Retina (tissue), 1 donor: Measurements from ENCODE around the gene AKR1C8.
"Not testable (repeated sequence)": the region's sequence is repeated elsewhere in the genome, so short reads cannot be mapped to it uniquely, and the experiment has no call there.

ENCODE experiments used
- DNase-seq: peaks from one replicate; pipeline ENCODE4 v3.0.0-alpha.2; 2016

AKR1C8 gene

DNA sequence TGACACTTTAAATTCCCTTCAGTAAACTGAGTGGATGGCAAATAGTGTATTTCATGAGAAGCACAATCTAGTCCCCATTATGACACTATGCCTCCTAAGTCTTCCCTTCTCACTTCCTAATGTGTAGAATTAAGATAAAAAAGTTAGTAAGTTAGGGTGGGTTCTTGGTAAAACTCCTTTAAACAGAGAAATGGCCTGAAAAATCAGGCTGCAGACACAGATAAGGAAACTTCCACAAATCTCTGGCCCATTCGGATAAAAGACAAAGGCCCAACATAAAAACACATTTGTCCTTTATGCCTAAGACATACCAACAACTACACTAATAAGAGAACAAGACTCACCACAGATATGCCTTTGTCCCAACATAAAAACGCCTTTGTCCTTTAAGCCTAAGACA lies 21.5 kb downstream of the AKR1C8 start:
- no peak for DNase-seq

DNA sequence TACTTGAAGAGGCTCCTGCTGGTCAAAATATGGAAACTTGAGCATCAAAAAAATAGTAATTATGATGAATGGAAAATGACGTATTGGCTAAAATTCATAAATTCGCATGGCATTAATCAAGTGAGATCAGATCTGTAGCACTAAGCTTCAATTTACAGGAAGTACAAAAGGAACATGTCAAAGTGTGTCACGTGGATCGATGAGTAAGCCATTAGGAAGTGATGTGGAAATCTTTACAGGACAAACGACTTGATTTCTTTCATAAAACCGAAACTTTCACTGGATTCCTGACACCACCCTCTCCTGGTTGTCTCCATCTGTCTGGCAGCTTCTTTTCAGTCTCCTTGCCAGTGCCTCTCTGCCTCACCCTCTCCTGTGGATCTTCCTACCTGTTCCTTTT lies 25.8 kb downstream of the AKR1C8 start:
- no peak for DNase-seq

DNA sequence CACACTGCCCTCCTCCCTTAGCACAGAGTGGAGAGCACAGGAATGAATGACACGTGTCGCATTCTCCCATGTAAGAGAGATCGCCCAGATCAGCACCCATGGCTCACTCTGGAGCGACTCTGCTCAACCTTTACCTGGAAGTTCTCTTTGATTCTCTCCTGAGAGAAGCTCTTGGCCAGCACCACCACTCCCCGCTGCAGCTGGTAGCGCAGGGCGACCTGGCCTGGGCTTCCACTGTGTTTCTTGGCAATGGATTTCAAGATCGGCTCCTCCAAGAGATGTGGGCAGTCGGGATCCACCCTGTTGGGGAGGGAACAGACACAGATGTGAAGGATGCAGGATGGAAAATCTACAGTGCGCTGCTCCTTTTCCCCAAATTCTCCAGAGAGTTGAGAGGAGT lies 27.4 kb downstream of the AKR1C8 start:
- DNase-seq, result no peak

DNA sequence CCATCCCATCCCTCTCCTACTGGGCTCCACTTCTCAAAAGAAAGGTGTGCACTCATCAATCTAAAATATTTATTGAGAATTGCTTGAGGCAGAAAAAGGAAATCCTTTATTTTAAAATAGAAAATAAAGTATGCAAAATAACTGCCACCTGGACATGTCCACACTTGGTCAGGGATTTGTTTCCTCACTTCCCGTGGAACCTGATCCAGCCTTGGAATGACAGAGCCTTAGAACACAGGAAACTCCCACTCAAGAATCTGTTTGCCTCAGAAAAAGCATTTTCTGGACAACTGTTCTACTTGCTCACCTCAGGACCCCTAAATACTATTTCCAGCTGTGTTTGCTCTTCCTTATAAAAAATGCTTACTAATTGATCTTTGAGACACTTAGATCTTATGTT lies 29.0 kb downstream of the AKR1C8 start:
- DNase-seq, result no peak

DNA sequence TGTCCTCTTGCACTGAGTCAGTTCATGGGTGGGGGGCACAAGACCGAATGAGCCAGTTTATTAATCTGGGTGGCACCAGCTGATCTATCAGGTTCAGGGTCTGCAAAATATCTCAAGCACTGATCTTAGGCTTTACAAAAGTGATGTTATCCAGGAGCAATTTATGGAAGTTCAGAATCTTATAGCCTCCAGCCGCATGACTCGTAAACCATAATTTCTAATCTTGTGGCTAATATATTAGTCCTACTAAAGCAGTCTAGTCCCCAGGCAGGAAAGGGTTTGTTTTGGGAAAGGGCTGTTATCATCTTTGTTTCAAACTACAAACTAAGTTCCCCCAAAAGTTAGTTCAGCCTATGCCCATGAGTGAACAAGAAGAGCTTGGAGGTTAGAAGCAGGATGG lies 33.9 kb downstream of the AKR1C8 start:
- DNase-seq, result no peak

DNA sequence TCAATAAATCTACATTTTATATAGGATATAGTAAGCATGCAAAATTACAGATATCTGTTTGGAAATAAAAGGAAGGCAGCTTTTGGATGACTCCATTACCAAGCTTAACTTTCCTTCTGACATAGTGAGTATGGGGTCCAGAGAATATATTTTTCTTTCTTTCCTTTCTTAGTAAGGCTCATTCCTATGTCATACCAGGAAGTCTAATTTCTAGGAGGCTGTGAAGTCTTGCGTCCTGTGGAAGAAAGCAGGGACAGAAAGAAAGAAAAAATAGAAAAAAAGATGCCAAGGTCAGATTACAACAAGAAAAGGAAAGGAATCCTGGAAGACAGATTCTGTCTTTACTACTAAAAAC lies 36.3 kb downstream of the AKR1C8 start:
- no peak for DNase-seq

DNA sequence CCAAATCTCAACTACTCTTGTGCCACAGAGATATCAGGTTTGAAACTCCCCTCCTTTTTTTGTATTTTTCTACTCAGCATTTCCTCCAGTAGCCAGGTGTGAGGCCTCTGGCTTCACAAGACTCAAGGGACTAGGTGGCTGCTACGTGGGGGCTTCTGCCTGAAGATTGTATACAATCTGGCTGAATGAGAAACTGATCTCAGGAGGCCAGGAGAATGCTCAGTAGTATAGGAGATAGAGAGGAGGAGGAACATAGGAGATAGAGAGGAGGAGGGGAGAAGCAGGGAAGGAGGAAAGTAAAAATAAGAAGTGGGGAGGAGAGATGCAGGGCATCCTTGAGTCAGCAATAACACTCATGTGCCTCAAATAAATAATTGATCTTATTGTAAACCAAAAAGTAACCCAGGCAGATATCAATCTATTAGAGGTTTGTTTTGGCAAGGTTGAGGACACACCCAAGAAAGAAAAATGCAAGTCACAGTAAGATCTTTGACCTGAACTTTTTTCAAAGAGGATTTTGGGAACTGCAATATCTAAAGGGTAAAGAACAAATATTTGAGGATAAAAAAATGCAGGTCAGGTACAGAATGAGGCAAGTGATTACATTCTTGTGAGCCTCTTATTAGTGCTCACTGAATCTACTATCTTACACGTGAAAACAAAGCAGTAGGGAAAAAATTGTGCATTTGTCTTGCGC lies 36.8 kb downstream of the AKR1C8 start:
- no peak for DNase-seq

DNA sequence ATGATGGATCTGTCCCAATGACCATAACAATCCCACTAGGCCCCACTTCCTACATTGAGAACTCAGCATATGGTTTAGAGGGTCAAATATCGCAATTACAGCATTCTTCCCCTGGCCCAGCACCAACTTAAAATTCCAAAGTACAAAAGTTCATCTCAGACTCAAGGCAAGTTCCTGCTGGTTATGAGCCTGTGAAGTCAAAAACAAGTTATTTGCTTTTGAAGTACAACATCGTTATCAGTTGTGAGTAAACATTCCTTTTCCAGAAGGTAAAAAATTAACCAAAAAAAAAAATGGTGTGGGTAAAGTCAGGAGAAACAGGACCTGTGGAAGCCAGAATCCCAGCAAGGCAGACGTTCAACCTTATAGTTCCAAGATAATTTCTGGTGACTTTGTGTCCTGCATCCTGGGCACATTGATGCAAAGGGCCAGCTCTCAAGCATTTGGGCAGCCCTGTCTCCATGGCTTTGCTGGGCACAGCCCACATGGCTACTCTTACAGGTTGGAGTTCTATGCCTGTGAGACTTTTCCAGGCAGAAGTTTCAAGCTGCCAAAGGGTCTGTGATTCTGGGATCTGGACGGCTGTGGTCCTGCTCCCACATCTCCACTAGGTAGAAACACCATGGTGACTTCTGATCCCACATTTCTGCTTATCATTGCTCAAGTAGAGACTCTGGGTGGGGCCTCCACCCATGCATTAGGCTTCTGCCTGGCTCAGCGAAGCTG lies 37.5 kb downstream of the AKR1C8 start:
- DNase-seq, result no peak

DNA sequence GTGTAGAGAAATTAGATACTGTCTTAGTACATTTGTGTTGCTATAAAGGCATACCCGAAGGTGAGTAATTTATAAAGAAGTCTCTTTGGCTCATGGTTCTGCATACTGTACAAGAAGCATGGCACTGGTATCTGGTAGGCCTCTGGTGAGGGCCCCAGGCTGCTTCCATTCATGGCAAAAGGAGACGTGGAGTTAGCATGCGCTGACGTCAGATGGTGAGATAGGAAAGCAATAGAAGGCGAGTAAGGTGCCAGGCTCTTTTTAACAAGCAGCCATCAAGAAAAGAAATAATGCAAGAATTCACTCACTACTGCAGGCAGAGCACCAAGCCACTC lies 38.1 kb downstream of the AKR1C8 start:
- DNase-seq, result no peak

DNA sequence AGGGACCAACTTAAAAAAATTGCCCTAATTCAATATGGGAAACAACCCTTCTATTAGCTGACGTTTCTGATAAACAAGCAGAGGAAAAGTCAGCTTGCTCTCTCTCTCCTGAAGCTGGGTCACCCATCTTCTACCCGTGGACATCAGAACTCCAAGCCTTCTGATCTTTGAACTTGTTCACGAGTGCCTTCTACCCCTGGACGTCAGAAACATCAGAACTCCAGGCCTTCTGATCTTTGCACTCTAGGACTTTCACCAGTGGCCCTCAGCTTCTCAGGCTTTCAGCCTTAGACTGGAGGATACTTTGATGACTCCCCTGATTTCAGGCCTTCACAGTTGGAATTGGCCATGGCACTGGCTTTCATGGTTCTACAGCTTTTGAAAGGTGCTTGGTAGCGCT lies 41.8 kb downstream of the AKR1C8 start:
- DNase-seq, result no peak

DNA sequence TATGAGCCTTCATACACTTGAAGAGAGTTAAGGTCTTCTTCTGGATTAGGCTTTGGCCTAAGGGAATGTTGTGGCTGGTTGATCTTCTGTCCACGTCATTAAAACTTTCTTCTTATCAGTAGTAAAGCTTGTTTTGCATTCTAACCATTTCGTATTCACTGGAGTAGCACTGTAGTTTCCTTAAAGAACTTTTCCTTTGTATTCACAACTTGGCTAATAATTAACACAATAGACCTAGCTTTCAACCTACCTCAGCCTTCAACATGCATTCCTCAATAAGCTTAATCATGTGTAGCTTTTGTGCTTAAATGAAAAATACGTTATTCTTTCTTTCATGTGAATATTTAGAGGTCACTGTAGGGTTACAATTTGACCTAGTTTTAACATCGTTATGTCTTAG lies 42.8 kb downstream of the AKR1C8 start:
- DNase-seq, result peak; percentile 3

DNA sequence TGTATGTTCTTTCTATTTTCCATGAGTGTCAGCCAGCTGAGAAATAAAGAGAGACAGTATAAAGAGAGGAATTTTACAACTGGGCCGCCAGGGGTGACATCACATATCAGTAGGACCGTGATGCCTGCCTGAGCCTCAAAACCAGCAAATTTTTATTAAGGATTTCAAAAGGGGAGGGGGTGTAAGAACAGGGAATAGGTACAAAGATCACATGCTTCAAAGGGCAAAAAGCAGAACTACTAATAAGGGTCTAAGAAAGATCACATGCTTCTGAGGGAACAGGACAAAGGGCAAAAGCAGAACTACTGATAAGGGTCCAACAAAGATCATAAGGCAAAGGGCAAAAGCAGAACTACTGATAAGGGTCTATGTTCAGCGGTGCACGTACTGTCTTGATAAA lies 47.3 kb downstream of the AKR1C8 start:
- DNase-seq, result not testable (repeated sequence)

DNA sequence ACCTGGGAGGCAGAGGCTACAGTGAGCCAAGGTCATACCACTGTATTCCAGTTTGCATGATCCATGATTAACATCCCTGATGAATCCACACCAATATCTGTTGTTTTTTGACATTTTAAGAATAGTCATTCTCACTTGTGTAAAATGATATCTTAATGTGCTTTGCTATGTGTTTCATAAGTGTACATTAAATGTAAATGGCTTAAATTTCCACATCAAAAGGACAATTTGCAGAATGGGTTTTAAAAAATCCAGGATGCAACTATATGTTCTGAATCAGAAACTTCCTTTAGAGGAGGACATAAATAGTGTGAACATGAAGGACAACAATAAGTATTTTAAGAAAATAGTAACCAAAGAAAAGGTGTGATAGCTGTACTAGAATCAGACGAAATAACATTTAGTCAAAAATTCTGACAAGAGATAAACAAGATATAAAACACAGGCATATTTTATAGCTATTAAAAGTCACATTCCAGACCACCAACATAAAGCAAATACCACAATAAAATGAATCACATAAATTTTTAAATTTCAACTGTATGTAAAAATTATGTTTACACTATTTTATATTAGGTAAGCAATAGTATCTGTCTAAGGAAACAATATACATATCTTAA lies 48.4 kb downstream of the AKR1C8 start:
- DNase-seq, result no peak

DNA sequence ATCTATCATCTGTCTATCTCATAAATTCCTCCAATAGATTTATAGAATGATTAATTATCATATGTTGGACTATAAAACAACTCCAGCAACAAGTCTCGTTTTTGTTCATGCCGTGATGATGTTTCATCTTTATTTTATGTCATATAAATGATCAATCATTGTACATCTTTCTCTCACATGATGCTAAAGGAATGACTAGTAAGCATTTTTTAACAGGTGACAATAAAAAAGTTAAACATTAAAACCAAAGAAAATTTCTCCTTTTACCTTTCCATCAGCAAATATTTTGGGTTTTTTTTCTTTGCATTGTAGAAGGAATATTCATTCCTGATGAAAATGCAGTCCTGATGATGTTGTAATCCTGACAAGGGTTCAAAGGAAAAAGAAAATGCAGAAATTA lies 49.4 kb downstream of the AKR1C8 start:
- no peak for DNase-seq

DNA sequence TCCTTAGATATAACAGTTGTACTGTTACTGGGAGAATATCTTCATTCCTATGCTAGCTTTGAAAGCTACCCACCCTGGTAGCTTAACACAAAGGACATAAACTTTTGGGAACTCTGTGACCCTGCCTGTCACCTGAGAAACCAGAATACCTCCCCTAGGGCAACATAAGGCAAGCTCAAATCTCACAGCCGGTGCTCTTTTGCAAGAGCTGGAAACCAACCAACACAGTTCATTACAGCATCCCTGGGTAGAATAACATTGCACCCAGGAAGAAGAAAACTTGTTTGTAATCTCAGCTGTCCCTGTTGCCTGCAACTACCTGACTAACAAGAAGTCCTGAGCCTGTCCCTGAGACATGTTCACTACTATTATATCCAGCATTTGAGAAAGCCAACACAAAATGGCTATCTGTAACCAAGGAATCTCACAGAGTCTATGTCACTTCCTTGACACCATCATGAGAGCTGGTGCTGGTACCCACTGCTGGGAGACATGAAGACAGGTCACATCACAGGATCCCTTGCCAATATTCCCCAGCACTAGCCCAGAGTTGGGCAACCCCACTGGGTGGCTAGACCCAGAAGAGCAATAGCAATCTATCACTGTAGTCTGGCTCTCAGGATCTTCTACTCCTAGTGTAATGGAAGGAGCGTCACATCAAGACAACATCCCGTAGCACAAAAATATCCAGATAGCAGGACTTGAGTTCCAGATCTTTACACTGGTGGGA lies 59.5 kb downstream of the AKR1C8 start:
- no peak for DNase-seq

DNA sequence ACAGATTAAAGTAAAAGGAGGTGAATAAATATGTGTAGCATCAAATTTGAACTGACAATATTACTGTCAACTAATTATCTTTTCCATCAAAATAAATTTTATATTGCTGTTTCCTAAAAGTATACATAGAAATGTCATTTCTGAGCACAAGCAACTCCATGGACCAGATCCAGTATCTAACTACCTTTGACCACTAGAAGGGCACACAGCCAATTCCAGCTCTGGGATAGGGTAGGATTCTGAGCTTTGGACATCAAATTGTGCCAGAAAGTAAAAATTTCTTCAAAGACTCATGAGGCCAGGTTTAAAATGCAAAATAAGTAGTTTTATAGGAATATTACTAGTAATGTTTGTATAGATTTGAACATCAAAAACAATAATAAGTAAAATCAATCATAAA lies 61.1 kb downstream of the AKR1C8 start:
- no peak for DNase-seq

DNA sequence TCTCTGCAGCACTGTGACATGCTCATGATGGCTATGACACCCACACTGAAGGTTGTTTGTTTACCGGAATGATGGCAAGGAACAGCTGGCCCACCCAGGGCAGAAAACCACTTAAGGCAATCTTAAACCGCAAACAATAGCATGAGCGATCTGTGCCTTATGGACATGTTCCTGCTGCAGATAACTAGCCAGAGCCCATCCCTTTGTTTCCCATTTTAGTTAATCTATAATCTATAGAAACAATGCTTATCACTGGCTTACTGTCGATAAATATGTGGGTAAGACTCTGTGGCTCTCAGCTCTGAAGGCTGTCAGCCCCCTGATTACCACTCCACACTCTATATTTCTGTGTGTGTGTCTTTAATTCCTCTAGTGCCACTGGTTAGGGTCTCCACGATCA lies 65.0 kb downstream of the AKR1C8 start:
- not testable (repeated sequence) for DNase-seq

DNA sequence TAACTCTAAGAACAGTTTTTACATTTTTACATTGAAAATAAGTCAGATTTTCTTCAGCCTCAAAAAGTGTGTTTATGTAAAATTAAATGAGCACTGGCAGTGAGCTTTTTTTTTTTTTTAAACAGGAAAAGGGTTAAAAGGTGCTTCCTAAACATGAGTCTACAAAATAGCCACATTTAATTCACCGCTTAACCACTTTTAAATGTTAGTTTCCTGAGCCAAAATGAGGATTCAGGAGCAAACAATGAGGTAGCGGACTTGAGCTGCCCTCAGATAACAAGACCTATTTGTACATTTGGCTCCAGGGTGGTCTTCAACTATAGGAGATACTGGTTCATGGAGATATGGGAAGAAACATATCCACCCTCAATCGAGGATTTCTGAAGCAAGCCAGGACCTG lies 67.9 kb downstream of the AKR1C8 start:
- DNase-seq, result no peak

DNA sequence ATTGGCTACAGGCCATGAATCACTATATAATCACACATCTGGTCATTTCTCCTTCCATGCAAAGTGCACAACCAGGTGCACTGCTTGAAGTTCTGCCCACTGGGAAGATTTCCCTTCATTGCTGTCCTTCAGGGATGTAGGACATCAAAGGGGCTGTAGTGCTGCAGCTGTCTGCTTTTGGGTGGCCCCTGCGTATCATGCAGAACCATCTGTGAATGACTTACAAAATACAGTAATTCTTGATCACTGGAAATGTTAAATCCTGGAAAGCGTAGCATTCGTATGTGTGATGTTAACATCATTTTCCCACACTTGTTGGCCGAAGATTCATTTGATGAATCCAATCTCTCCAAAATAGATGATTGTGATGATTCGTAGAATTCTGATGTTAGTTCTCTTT lies 68.3 kb downstream of the AKR1C8 start:
- DNase-seq, result no peak

DNA sequence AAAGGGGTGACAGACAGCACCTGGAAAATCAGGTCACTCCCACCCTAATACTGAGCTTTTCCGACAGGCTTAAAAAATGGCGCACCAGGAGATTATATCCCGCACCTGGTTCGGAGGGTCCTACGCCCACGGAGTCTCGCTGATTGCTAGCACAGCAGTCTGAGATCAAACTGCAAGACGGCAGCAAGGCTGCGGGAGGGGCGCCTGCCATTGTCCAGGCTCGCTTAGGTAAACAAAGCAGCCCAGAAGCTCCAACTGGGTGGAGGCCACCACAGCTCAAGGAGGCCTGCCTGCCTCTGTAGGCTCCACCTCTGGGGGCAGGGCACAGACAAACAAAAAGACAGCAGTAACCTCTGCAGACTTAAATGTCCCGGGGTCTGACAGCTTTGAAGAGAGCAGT lies 75.1 kb downstream of the AKR1C8 start:
- not testable (repeated sequence) for DNase-seq

DNA sequence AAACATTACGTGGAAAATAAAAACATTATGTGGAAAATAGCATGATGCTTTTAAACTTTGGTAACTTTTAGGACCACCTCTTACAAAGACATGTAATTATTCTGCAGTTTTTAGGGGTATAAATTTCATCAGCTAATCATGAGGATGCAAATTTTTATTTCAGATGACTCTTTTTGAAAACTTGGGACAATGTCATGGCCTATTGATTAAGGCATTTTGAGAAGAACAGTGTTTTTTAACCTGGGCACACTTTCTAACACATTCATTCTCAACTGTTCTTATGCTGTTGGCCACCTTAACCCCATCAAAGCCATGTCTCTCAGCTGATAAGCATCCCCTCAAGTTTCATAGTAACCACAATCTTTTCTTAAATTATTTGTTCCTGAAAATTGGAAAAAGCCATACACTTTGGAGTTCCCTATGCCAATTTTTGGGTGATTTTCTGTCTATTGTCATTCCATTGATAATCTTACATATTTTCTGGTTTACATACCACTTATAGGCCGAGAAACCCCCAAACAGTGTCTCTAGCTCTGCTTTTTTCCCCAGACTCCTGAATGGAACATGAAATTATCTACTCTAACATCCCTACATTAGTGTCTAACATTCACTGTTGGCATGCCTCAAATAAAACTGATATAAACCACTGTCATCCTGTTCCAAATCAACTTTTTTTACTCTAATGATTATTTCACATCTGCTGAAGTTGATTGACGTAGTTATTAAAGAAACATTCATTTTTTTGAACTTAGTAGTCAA lies 76.1 kb downstream of the AKR1C8 start:
- DNase-seq, result no peak

DNA sequence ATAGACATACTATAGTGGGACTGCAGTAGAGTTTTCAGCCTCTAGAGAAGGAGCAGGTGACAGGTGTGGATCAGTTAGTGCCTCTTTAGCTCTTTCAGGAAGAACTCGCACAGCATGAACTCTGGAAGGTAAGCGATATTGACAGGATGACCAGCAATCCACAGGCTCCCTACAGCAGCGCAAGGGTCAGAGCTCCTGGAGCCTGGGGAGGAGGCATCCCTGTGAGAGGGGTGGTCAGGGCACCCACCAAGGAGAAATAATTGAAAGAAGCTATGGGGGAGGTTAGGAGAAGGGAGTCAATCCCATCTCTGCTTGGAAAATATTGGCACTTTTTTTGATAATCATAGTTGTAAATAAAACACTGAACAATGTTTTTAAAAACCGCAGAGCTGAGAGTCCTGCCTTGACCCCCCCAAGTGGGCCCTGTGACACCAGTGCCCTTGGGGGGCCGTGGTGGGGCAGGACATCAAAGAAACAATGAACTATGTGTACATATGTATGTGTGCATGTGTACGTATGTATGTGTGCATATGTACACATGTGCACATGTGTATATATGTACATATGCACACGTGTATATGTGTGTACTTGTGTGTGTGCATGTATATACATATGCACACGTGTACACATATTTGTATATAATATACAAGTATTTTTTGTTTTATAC lies 77.0 kb downstream of the AKR1C8 start:
- no peak for DNase-seq

DNA sequence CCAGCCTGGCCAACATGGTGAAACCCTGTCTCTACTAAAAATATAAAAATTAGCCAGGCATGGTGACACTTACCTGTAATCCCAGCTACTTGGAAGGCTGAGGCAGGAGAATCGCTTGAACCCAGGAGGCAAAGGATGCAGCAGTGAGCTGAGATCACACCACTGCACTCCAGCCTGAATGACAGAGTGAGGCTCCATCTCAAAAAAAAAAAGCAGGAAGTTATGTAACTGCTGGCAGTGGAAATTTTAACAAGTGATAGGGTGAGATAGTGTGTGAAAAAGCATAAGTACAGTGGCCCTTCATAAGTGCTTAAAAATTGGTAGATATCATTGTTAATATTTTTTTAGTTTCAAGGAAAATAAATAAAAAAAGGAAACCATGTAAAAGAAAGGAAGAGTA lies 78.4 kb downstream of the AKR1C8 start:
- no peak for DNase-seq
